Measurements from ENCODE around the gene ZNF112. TPM values are rescaled to one million over a fixed set of nuclear protein-coding genes. Genes with fewer than 3 reads are reported as not detected.

Gene ZNF112
- total RNA-seq, 1 experiment from 2014 or later, result 5.4 TPM

GRCh38 chr19:44315883-44316282, 40.6 kb downstream of the ZNF112 start:
- POLR2A ChIA-PET, result no interaction called here
- Mint-ChIP-seq H3K4me3 (ENCODE audit: unreplicated experiment) (no peak overlapping the region), H3K36me3 (ENCODE audit: insufficient read depth, unreplicated experiment) (no peaks in the 10 kb centered on the region), H3K4me1 (ENCODE audit: insufficient read depth, unreplicated experiment) (no peaks in the 10 kb centered on the region), H3K9me3 (ENCODE audit: unreplicated experiment) (peaks cover 47% of the 10 kb centered on the region), H3K27ac (ENCODE audit: low read depth, unreplicated experiment) (no peak overlapping the region), H3K27me3 (ENCODE audit: insufficient read depth, unreplicated experiment) (no peaks in the 10 kb centered on the region)
- no peak for DNase-seq (ENCODE audit: unreplicated experiment)
- intact Hi-C loops (cut with micrococcal nuclease), result no loop called here
- CTCF ChIA-PET, result no interaction called here
- TF ChIP-seq CTCF (IDR thresholded peaks at IDR 0.05; ENCODE audit: unreplicated experiment), result no peak
- no TSS peak for BruUV-seq (replicated peaks)

- no TSS peak for BruUV-seq (replicated peaks)
- POLR2A ChIA-PET, result no interaction called here
- Mint-ChIP-seq H3K36me3 (ENCODE audit: insufficient read depth, unreplicated experiment) (no peaks in the 10 kb centered on the region), H3K27me3 (ENCODE audit: insufficient read depth, unreplicated experiment) (no peaks in the 10 kb centered on the region), H3K9me3 (ENCODE audit: unreplicated experiment) (peaks cover 37% of the 10 kb centered on the region), H3K4me3 (ENCODE audit: unreplicated experiment) (no peak overlapping the region), H3K4me1 (ENCODE audit: insufficient read depth, unreplicated experiment) (no peaks in the 10 kb centered on the region), H3K27ac (ENCODE audit: low read depth, unreplicated experiment) (no peak overlapping the region)
- no peak for DNase-seq (ENCODE audit: unreplicated experiment)
- intact Hi-C loops (cut with micrococcal nuclease), result no loop called here
- CTCF ChIA-PET, result no interaction called here
- no peak for TF ChIP-seq CTCF (IDR thresholded peaks at IDR 0.05; ENCODE audit: unreplicated experiment)
Observed at GRCh38 chr19:44313231-44313630, 43.2 kb downstream of the ZNF112 start.

GRCh38 chr19:44308011-44308410, 48.5 kb downstream of the ZNF112 start:
- BruUV-seq (replicated peaks), result no TSS peak
- H3K4me1 Mint-ChIP-seq (ENCODE audit: insufficient read depth, unreplicated experiment), result peaks cover 4% of the 10 kb centered on the region
- ChIA-PET CTCF (interaction anchor here (0.7 kb wide), 1 partner anchor 23 kb away, joined by 3 read pairs; no protein-coding TSS in a partner anchor), POLR2A (interaction anchor here (0.6 kb wide), 1 partner anchor 251 kb away, joined by 3 read pairs; no protein-coding TSS in a partner anchor)
- H3K4me3 Mint-ChIP-seq (ENCODE audit: unreplicated experiment), result no peak overlapping the region
- H3K27ac Mint-ChIP-seq (ENCODE audit: low read depth, unreplicated experiment), result no peak overlapping the region
- peaks cover 6% of the 10 kb centered on the region for H3K9me3 Mint-ChIP-seq (ENCODE audit: unreplicated experiment)
- H3K27me3 Mint-ChIP-seq (ENCODE audit: insufficient read depth, unreplicated experiment), result no peaks in the 10 kb centered on the region
- peak; percentile 14 for DNase-seq (ENCODE audit: unreplicated experiment)
- intact Hi-C loops (cut with micrococcal nuclease), result no loop called here
- TF ChIP-seq CTCF (IDR thresholded peaks at IDR 0.05; ENCODE audit: unreplicated experiment), result no peak
- H3K36me3 Mint-ChIP-seq (ENCODE audit: insufficient read depth, unreplicated experiment), result no peaks in the 10 kb centered on the region

GRCh38 chr19:44306283-44306682, 50.2 kb downstream of the ZNF112 start:
- TF ChIP-seq CTCF (IDR thresholded peaks at IDR 0.05; ENCODE audit: unreplicated experiment), result no peak
- intact Hi-C loops (cut with micrococcal nuclease), result no loop called here
- Mint-ChIP-seq H3K9me3 (ENCODE audit: unreplicated experiment) (peaks cover 6% of the 10 kb centered on the region), H3K4me1 (ENCODE audit: insufficient read depth, unreplicated experiment) (peaks cover 4% of the 10 kb centered on the region), H3K27me3 (ENCODE audit: insufficient read depth, unreplicated experiment) (no peaks in the 10 kb centered on the region), H3K27ac (ENCODE audit: low read depth, unreplicated experiment) (no peak overlapping the region), H3K36me3 (ENCODE audit: insufficient read depth, unreplicated experiment) (peaks cover 13% of the 10 kb centered on the region), H3K4me3 (ENCODE audit: unreplicated experiment) (no peak overlapping the region)
- no peak for DNase-seq (ENCODE audit: unreplicated experiment)
- POLR2A ChIA-PET, result interaction anchor here (0.9 to 1.5 kb wide), 3 partner anchors 94 to 355 kb away, joined by 3 read pairs; partner anchors contain the start of genes ZNF180, ZNF221 and ZNF227
- BruUV-seq (replicated peaks), result no TSS peak
- CTCF ChIA-PET, result no interaction called here
